Measurements from ENCODE around the gene RAB3C. TPM values are rescaled to one million over a fixed set of nuclear protein-coding genes. Genes with fewer than 3 reads are reported as not detected.
"Not testable (repeated sequence)": the region's sequence is repeated elsewhere in the genome, so short reads cannot be mapped to it uniquely, and the experiment has no call there.

RAB3C gene
- total RNA-seq, 3 donors from 2014 or later = 2.9 to 4.8 (median 3.1) TPM

DNA sequence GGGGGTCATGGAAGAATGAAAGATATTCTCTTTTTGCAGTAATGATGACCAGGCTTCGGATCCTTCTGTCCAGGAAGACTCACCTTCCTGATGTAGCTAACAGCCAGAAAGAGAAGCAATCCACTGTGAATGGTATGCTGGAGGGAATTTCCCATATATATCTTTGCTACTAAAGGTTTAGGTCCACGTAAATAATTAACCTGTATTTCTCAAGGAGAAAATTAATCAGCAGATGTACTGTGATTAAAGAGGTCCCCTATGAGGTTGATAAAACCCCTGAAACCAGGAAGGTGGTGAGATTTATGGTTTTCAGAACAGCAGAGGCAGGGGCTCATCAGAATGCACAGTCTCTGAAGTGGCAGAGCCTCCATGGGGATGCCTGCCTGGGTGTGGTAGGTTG, 11.4 kb upstream of the RAB3C start:
- TF ChIP-seq, protein P1, sequence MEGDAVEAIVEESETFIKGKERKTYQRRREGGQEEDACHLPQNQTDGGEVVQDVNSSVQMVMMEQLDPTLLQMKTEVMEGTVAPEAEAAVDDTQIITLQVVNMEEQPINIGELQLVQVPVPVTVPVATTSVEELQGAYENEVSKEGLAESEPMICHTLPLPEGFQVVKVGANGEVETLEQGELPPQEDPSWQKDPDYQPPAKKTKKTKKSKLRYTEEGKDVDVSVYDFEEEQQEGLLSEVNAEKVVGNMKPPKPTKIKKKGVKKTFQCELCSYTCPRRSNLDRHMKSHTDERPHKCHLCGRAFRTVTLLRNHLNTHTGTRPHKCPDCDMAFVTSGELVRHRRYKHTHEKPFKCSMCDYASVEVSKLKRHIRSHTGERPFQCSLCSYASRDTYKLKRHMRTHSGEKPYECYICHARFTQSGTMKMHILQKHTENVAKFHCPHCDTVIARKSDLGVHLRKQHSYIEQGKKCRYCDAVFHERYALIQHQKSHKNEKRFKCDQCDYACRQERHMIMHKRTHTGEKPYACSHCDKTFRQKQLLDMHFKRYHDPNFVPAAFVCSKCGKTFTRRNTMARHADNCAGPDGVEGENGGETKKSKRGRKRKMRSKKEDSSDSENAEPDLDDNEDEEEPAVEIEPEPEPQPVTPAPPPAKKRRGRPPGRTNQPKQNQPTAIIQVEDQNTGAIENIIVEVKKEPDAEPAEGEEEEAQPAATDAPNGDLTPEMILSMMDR (IDR thresholded peaks at IDR 0.05) = no peak
- no peak overlapping the region for H3K4me3 ChIP-seq
- H3K36me3 ChIP-seq (ENCODE audit: low read depth) = no peaks in the 10 kb centered on the region
- DNase-seq (no peak), ATAC-seq (no peak)
- no peaks in the 10 kb centered on the region for H3K9me3 ChIP-seq
- H3K4me1 ChIP-seq (ENCODE audit: low read depth) = no peaks in the 10 kb centered on the region
- intact Hi-C loops (cut with DNase I, micrococcal nuclease) = no loop called here

DNA sequence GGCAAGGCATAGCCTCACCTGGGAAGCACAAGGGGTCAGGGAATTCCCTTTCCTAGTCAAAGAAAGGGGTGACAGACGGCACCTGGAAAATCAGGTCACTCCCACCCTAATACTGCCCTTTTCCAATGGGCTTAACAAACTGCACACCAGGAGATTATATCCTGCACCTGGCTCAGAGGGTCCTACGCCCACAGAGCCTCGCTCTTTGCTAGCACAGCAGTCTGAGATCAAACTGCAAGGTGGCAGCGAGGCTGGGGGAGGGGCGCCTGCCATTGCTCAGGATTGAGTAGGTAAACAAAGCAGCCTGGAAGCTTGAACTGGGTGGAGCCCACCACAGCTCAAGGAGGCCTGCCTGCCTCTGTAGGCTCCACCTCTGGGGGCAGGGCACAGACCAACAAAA, 9.9 kb upstream of the RAB3C start:
- intact Hi-C loops (cut with DNase I, micrococcal nuclease); ATAC-seq; H3K9me3 ChIP-seq: not testable (repeated sequence)

DNA sequence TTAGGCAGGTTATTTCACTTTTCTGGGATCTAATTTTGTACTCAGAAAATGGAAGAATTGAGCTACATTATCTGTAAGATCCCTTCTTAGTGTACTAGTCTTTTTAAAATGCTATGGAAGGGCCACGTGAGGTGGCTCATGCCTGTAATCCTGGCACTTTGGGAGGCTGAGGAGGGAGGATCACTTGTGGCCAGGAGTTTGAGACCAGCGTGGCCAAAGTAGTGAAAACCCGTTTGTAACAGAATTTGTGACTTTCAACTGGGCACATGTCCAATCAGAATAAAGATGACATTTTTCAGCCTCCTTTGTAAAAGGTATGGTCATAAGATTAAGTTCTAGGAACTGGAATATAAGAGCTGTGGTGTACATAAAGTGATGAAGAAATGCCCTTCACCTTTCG, 3.1 kb upstream of the RAB3C start:
- intact Hi-C loops (cut with DNase I, micrococcal nuclease) = no loop called here
- TF ChIP-seq, protein P1 (IDR thresholded peaks at IDR 0.05) = no peak
- Histone ChIP-seq H3K9me3 (no peaks in the 10 kb centered on the region), H3K36me3 (ENCODE audit: low read depth) (no peaks in the 10 kb centered on the region), H3K4me1 (ENCODE audit: low read depth) (no peaks in the 10 kb centered on the region), H3K4me3 (no peak overlapping the region)
- DNase-seq (no peak), ATAC-seq (no peak)

More for the DNA sequence above, 9.9 kb upstream of the RAB3C start:
- DNase-seq; H3K36me3 ChIP-seq (ENCODE audit: low read depth); H3K4me3 ChIP-seq; H3K4me1 ChIP-seq (ENCODE audit: low read depth): not testable (repeated sequence)

- ATAC-seq = peak; percentile 23
- intact Hi-C loops (cut with DNase I, micrococcal nuclease) = no loop called here
- Histone ChIP-seq H3K36me3 (ENCODE audit: low read depth) (no peaks in the 10 kb centered on the region), H3K4me1 (ENCODE audit: low read depth) (no peaks in the 10 kb centered on the region), H3K4me3 (no peak overlapping the region), H3K9me3 (no peaks in the 10 kb centered on the region)
- peak in 1 of 3 donors; percentile 11 for DNase-seq
- TF ChIP-seq, protein P1 (IDR thresholded peaks at IDR 0.05) = no peak
Observed at GRCh38 chr5:58582019-58582802, 664 bp upstream of the RAB3C start.

GRCh38 chr5:58595952-58596351, 13.1 kb downstream of the RAB3C start:
- no peak overlapping the region for H3K4me3 ChIP-seq
- TF ChIP-seq, protein P1 (IDR thresholded peaks at IDR 0.05) = no peak
- intact Hi-C loops (cut with DNase I, micrococcal nuclease) = no loop called here
- ATAC-seq = no peak
- H3K9me3 ChIP-seq = no peaks in the 10 kb centered on the region
- H3K4me1 ChIP-seq (ENCODE audit: low read depth) = no peaks in the 10 kb centered on the region
- H3K36me3 ChIP-seq (ENCODE audit: low read depth) = no peaks in the 10 kb centered on the region
- no peak for DNase-seq

GRCh38 chr5:58598440-58598839, 15.6 kb downstream of the RAB3C start:
- H3K4me3 ChIP-seq = no peak overlapping the region
- no peaks in the 10 kb centered on the region for H3K9me3 ChIP-seq
- intact Hi-C loops (cut with DNase I, micrococcal nuclease) = no loop called here

More at GRCh38 chr5:58598440-58598839, 15.6 kb downstream of the RAB3C start:
- no peaks in the 10 kb centered on the region for H3K4me1 ChIP-seq (ENCODE audit: low read depth)
- DNase-seq = no peak
- TF ChIP-seq, protein P1 (IDR thresholded peaks at IDR 0.05) = no peak
- no peaks in the 10 kb centered on the region for H3K36me3 ChIP-seq (ENCODE audit: low read depth)
- ATAC-seq = no peak

Data from mucosa of descending colon (tissue), 3 donors.